ENCODE data around the gene LGI1. TPM values are rescaled to one million over a fixed set of nuclear protein-coding genes. Genes with fewer than 3 reads are reported as not detected.

The LGI1 gene
- total and polyA plus RNA-seq, 2 donors: 1.8 to 11.2 TPM

GRCh38 chr10:93762979-93763391, 5.2 kb downstream of the LGI1 start:
- 56% methylated on average over 5 of the region's 5 CpGs for WGBS
- Histone ChIP-seq H3K27ac (ENCODE audit: low read depth) (no peak overlapping the region), H3K4me1 (ENCODE audit: insufficient read depth) (no peaks in the 10 kb centered on the region), H3K4me3 (ENCODE audit: low read depth, low read length) (no peak overlapping the region), H3K36me3 (ENCODE audit: insufficient read depth) (no peaks in the 10 kb centered on the region)
- no peak for DNase-seq (ENCODE audit: extremely low spot score)

- Histone ChIP-seq H3K4me3 (ENCODE audit: low read depth, low read length) (no peak overlapping the region), H3K27ac (ENCODE audit: low read depth) (no peak overlapping the region), H3K4me1 (ENCODE audit: insufficient read depth) (no peaks in the 10 kb centered on the region), H3K36me3 (ENCODE audit: insufficient read depth) (no peaks in the 10 kb centered on the region)
- no peak for DNase-seq (ENCODE audit: extremely low spot score)
- 93% methylated on average over 2 of the region's 2 CpGs for WGBS
Observed at GRCh38 chr10:93766918-93767317, 9.2 kb downstream of the LGI1 start.

- H3K36me3 ChIP-seq (ENCODE audit: insufficient read depth): no peaks in the 10 kb centered on the region
- no peaks in the 10 kb centered on the region for H3K4me1 ChIP-seq (ENCODE audit: insufficient read depth)
- H3K4me3 ChIP-seq (ENCODE audit: low read depth, low read length): no peak overlapping the region
- WGBS: 48% methylated on average over 5 of the region's 5 CpGs
- DNase-seq (ENCODE audit: extremely low spot score): no peak
- H3K27ac ChIP-seq (ENCODE audit: low read depth): no peak overlapping the region
Observed at GRCh38 chr10:93767724-93768399, 10.1 kb downstream of the LGI1 start.

GRCh38 chr10:93768892-93769291, 11.2 kb downstream of the LGI1 start:
- Histone ChIP-seq H3K27ac (ENCODE audit: low read depth) (no peak overlapping the region), H3K4me3 (ENCODE audit: low read depth, low read length) (no peak overlapping the region), H3K4me1 (ENCODE audit: insufficient read depth) (no peaks in the 10 kb centered on the region), H3K36me3 (ENCODE audit: insufficient read depth) (no peaks in the 10 kb centered on the region)
- no peak for DNase-seq (ENCODE audit: extremely low spot score)

GRCh38 chr10:93771354-93771753, 13.6 kb downstream of the LGI1 start:
- 84% methylated on average over 7 of the region's 7 CpGs for WGBS

GRCh38 chr10:93773120-93773519, 15.4 kb downstream of the LGI1 start:
- H3K27ac ChIP-seq (ENCODE audit: low read depth): no peak overlapping the region
- H3K4me1 ChIP-seq (ENCODE audit: insufficient read depth): no peaks in the 10 kb centered on the region
- no peaks in the 10 kb centered on the region for H3K36me3 ChIP-seq (ENCODE audit: insufficient read depth)
- no peak for DNase-seq (ENCODE audit: extremely low spot score)
- 71% methylated on average over 5 of the region's 5 CpGs for WGBS
- H3K4me3 ChIP-seq (ENCODE audit: low read depth, low read length): no peak overlapping the region

More at GRCh38 chr10:93771354-93771753, 13.6 kb downstream of the LGI1 start:
- no peak overlapping the region for H3K27ac ChIP-seq (ENCODE audit: low read depth)
- no peak overlapping the region for H3K4me3 ChIP-seq (ENCODE audit: low read depth, low read length)
- no peaks in the 10 kb centered on the region for H3K36me3 ChIP-seq (ENCODE audit: insufficient read depth)
- H3K4me1 ChIP-seq (ENCODE audit: insufficient read depth): no peaks in the 10 kb centered on the region
- no peak for DNase-seq (ENCODE audit: extremely low spot score)

- no peak overlapping the region for H3K4me3 ChIP-seq (ENCODE audit: low read depth, low read length)
- no peak for DNase-seq (ENCODE audit: extremely low spot score)
- WGBS: 69% methylated on average over 4 of the region's 4 CpGs
- no peaks in the 10 kb centered on the region for H3K36me3 ChIP-seq (ENCODE audit: insufficient read depth)
- H3K27ac ChIP-seq (ENCODE audit: low read depth): no peak overlapping the region
- no peaks in the 10 kb centered on the region for H3K4me1 ChIP-seq (ENCODE audit: insufficient read depth)
Observed at GRCh38 chr10:93773705-93774104, 16.0 kb downstream of the LGI1 start.

- no peak for DNase-seq (ENCODE audit: extremely low spot score)
- WGBS: 86% methylated on average over 5 of the region's 5 CpGs
- no peaks in the 10 kb centered on the region for H3K4me1 ChIP-seq (ENCODE audit: insufficient read depth)
- H3K4me3 ChIP-seq (ENCODE audit: low read depth, low read length): no peak overlapping the region
- no peak overlapping the region for H3K27ac ChIP-seq (ENCODE audit: low read depth)
- no peaks in the 10 kb centered on the region for H3K36me3 ChIP-seq (ENCODE audit: insufficient read depth)
Observed at GRCh38 chr10:93775356-93775755, 17.6 kb downstream of the LGI1 start.

- H3K4me3 ChIP-seq (ENCODE audit: low read depth, low read length): no peak overlapping the region
- no peak for DNase-seq (ENCODE audit: extremely low spot score)
- H3K36me3 ChIP-seq (ENCODE audit: insufficient read depth): no peaks in the 10 kb centered on the region
- H3K27ac ChIP-seq (ENCODE audit: low read depth): no peak overlapping the region
- no peaks in the 10 kb centered on the region for H3K4me1 ChIP-seq (ENCODE audit: insufficient read depth)
- WGBS: 45% methylated on average over 2 of the region's 2 CpGs
Observed at GRCh38 chr10:93777092-93777491, 19.4 kb downstream of the LGI1 start.

- DNase-seq (ENCODE audit: extremely low spot score): no peak
- WGBS: 58% methylated on average over 2 of the region's 2 CpGs
- Histone ChIP-seq H3K4me1 (ENCODE audit: insufficient read depth) (no peaks in the 10 kb centered on the region), H3K27ac (ENCODE audit: low read depth) (no peak overlapping the region), H3K36me3 (ENCODE audit: insufficient read depth) (no peaks in the 10 kb centered on the region), H3K4me3 (ENCODE audit: low read depth, low read length) (no peak overlapping the region)
Observed at GRCh38 chr10:93784059-93784458, 26.3 kb downstream of the LGI1 start.

GRCh38 chr10:93788413-93789208, 30.9 kb downstream of the LGI1 start:
- no peaks in the 10 kb centered on the region for H3K4me1 ChIP-seq (ENCODE audit: insufficient read depth)
- 68% methylated on average over 3 of the region's 3 CpGs for WGBS
- no peaks in the 10 kb centered on the region for H3K36me3 ChIP-seq (ENCODE audit: insufficient read depth)
- no peak for DNase-seq (ENCODE audit: extremely low spot score)
- no peak overlapping the region for H3K27ac ChIP-seq (ENCODE audit: low read depth)
- no peak overlapping the region for H3K4me3 ChIP-seq (ENCODE audit: low read depth, low read length)

GRCh38 chr10:93790439-93790838, 32.7 kb downstream of the LGI1 start:
- Histone ChIP-seq H3K4me3 (ENCODE audit: low read depth, low read length) (no peak overlapping the region), H3K4me1 (ENCODE audit: insufficient read depth) (no peaks in the 10 kb centered on the region), H3K27ac (ENCODE audit: low read depth) (no peak overlapping the region), H3K36me3 (ENCODE audit: insufficient read depth) (no peaks in the 10 kb centered on the region)
- no peak for DNase-seq (ENCODE audit: extremely low spot score)
- WGBS: 51% methylated on average over 3 of the region's 3 CpGs

GRCh38 chr10:93796167-93796566, 38.4 kb downstream of the LGI1 start:
- Histone ChIP-seq H3K4me3 (ENCODE audit: low read depth, low read length) (no peak overlapping the region), H3K4me1 (ENCODE audit: insufficient read depth) (no peaks in the 10 kb centered on the region), H3K36me3 (ENCODE audit: insufficient read depth) (no peaks in the 10 kb centered on the region), H3K27ac (ENCODE audit: low read depth) (no peak overlapping the region)
- no peak for DNase-seq (ENCODE audit: extremely low spot score)
- WGBS: 61% methylated on average over 2 of the region's 2 CpGs

GRCh38 chr10:93797825-93798224, 40.1 kb downstream of the LGI1 start:
- Histone ChIP-seq H3K4me3 (ENCODE audit: low read depth, low read length) (no peak overlapping the region), H3K4me1 (ENCODE audit: insufficient read depth) (no peaks in the 10 kb centered on the region), H3K36me3 (ENCODE audit: insufficient read depth) (no peaks in the 10 kb centered on the region), H3K27ac (ENCODE audit: low read depth) (no peak overlapping the region)
- DNase-seq (ENCODE audit: extremely low spot score): no peak
- 71% methylated on average over 2 of the region's 2 CpGs for WGBS

All from urinary bladder (tissue), 4 donors.